Astrocyte of the hippocampus (primary cell): ENCODE data around the gene CSF1.

Experiments used
- DNase-seq: peaks from one replicate; pipeline ENCODE4 v3.0.0; 2011; ENCODE audit warnings: low read depth, low spot score

CSF1 gene

GRCh38 chr1:109977657-109978378 is 67.2 kb downstream of the CSF1 start:
- no peak for DNase-seq

- no peak for DNase-seq
These were observed 68.3 kb downstream of the CSF1 start for GRCh38 chr1:109978761-109979488.

GRCh38 chr1:109979489-109980091 is 68.9 kb downstream of the CSF1 start:
- no peak for DNase-seq
